RWPE2 (cell line): ENCODE data around the gene PGRMC2.

Source experiments
- ATAC-seq: fragments of 200-7000 bp; cut with Tn5 transposase; 3 replicates; pipeline ENCODE4 v1.9.1; 2021; ENCODE audit warnings: low read depth
- DNase-seq: peaks from one replicate; pipeline ENCODE4 v3.0.0-alpha.2; 2020; ENCODE audit warnings: low spot score
- H3K27ac ChIP-seq: fragments of 450-650 bp; 2 replicates; pipeline ENCODE4 v1.5.1; 2017; ENCODE audit warnings: mild to moderate bottlenecking; ENCODE audit not compliant: poor library complexity, severe bottlenecking
- H3K27me3 ChIP-seq: fragments of 250-450 bp; sonication (Bioruptor Pico); 2 replicates; pipeline ENCODE4 v1.5.1; 2021; ENCODE audit warnings: mild to moderate bottlenecking, moderate library complexity; ENCODE audit not compliant: insufficient read depth, poor library complexity, severe bottlenecking
- H3K36me3 ChIP-seq: fragments of 250-450 bp; sonication (Bioruptor Pico); 2 replicates; pipeline ENCODE4 v1.5.1; 2020; ENCODE audit warnings: low read depth, mild to moderate bottlenecking, moderate library complexity
- H3K4me1 ChIP-seq: fragments of 250-450 bp; sonication (Bioruptor Pico); 2 replicates; pipeline ENCODE4 v1.5.1; 2021; ENCODE audit warnings: mild to moderate bottlenecking, moderate library complexity; ENCODE audit not compliant: insufficient read depth, poor library complexity, severe bottlenecking
- H3K4me3 ChIP-seq: fragments of 250-450 bp; sonication (Bioruptor Pico); 2 replicates; pipeline ENCODE4 v1.5.1; 2021; ENCODE audit warnings: mild to moderate bottlenecking, moderate library complexity; ENCODE audit not compliant: severe bottlenecking
- H3K9me3 ChIP-seq: fragments of 250-450 bp; sonication (Bioruptor Pico); 2 replicates; pipeline ENCODE4 v1.5.1; 2021; ENCODE audit warnings: mild to moderate bottlenecking, moderate library complexity; ENCODE audit not compliant: severe bottlenecking
- TF ChIP-seq, protein P1 (sequence below): fragments of 450-650 bp; IDR thresholded peaks from one replicate; pipeline ENCODE4 v1.5.1; 2017; ENCODE audit warnings: mild to moderate bottlenecking, moderate library complexity; ENCODE audit not compliant: poor library complexity, severe bottlenecking

PGRMC2 gene

DNA sequence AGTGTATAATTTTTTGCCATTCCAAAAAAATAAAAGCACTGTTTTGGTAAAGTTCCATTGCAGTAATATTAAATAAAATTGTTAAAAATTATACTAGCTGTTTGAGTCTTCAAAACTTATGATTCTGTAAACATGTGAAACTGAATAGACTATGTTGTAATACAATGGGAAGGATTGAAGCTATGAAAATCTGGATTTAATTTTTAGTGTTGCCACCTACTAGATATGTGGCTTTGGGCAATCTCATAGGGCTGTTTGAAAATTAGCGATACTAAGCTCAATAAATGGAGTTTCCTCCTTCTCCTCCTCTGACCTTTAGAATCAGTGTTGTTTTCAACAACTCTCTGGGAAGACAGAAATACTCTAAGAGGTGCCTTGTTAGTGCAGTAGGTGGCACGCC is 4.5 kb downstream of the PGRMC2 start:
- Histone ChIP-seq H3K9me3 (no peaks in the 10 kb centered on the region), H3K27ac (no peak overlapping the region), H3K4me3 (no peak overlapping the region), H3K27me3 (no peaks in the 10 kb centered on the region), H3K4me1 (peaks cover 22% of the 10 kb centered on the region), H3K36me3 (peaks cover 41% of the 10 kb centered on the region)
- no peak for ATAC-seq
- no peak for DNase-seq
- TF ChIP-seq, protein P1, sequence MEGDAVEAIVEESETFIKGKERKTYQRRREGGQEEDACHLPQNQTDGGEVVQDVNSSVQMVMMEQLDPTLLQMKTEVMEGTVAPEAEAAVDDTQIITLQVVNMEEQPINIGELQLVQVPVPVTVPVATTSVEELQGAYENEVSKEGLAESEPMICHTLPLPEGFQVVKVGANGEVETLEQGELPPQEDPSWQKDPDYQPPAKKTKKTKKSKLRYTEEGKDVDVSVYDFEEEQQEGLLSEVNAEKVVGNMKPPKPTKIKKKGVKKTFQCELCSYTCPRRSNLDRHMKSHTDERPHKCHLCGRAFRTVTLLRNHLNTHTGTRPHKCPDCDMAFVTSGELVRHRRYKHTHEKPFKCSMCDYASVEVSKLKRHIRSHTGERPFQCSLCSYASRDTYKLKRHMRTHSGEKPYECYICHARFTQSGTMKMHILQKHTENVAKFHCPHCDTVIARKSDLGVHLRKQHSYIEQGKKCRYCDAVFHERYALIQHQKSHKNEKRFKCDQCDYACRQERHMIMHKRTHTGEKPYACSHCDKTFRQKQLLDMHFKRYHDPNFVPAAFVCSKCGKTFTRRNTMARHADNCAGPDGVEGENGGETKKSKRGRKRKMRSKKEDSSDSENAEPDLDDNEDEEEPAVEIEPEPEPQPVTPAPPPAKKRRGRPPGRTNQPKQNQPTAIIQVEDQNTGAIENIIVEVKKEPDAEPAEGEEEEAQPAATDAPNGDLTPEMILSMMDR = no peak

DNA sequence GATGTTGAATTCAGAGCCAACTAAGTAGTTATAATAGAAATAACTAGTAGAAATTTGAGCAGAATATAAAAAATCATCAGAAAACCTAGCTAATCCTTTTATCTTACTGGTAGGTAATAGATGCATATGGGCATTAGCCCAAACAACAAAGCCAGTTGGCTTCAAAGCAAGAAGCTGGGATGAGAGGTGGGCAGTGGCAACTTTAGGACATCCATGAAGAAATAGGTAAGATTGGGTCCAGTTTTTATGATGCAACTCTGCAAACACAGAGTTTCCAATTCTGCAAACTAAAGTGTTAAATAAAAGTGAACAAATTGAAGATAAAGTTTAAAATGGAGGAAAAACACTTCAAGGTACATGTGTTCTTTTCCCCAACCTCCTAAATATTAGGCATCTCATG is 5.1 kb downstream of the PGRMC2 start:
- Histone ChIP-seq H3K36me3 (peaks cover 47% of the 10 kb centered on the region), H3K27me3 (no peaks in the 10 kb centered on the region), H3K9me3 (no peaks in the 10 kb centered on the region), H3K4me1 (peaks cover 24% of the 10 kb centered on the region), H3K27ac (no peak overlapping the region), H3K4me3 (no peak overlapping the region)
- ATAC-seq (no peak), DNase-seq (no peak)
- TF ChIP-seq, protein P1 = no peak

DNA sequence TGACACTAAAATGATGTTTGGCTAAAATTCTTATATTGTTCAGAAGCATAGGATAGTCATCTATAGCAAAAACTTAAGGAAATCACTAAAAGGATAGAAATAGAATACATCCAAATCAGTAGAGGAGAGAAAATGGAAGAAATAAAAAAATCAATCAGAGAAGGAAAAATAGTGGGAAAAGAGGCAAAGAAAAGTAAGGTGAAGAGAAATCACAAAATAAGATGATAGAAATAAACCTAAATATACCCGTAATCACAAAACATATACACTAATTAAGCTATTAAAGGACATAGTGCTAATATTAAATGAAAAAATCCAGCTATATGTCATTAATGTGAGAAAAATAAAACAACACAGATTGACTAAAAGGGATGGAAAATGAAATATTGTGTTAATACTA is 6.3 kb downstream of the PGRMC2 start:
- no peaks in the 10 kb centered on the region for H3K9me3 ChIP-seq
- H3K4me1 ChIP-seq = peaks cover 31% of the 10 kb centered on the region
- no peak overlapping the region for H3K27ac ChIP-seq
- TF ChIP-seq, protein P1 = no peak
- peaks cover 53% of the 10 kb centered on the region for H3K36me3 ChIP-seq
- no peak overlapping the region for H3K4me3 ChIP-seq
- no peak for DNase-seq
- ATAC-seq = no peak
- H3K27me3 ChIP-seq = no peaks in the 10 kb centered on the region

DNA sequence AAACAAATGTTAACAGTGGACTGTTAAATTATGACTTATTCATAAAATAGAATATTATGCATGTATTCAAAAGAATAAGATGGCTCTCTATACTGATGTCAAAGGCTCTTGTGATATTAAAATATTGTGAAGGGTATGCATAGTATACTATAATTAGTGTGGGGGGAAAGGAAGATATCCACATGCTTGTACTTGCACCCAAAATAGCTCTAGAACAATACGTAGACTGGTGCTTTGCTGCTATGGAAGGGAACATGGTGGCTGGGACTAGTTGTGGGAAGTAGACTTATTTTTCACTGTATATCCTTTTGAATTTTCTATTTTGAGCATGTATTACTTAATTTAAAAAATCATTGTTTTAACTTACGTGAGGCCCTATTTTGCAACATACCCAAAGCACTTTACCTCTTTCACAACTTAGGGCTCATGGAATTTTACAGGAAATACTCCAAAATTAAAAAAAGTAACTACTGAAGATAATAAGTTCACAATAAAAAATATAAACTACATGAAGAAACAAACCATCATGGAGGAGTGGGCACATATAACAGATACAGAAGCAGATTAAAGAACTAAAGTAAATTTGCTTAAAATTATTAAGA is 7.9 kb downstream of the PGRMC2 start:
- no peak for ATAC-seq
- Histone ChIP-seq H3K9me3 (no peaks in the 10 kb centered on the region), H3K36me3 (peaks cover 47% of the 10 kb centered on the region), H3K27me3 (no peaks in the 10 kb centered on the region), H3K27ac (no peak overlapping the region), H3K4me3 (no peak overlapping the region), H3K4me1 (peaks cover 35% of the 10 kb centered on the region)
- no peak for DNase-seq
- TF ChIP-seq, protein P1 = no peak

DNA sequence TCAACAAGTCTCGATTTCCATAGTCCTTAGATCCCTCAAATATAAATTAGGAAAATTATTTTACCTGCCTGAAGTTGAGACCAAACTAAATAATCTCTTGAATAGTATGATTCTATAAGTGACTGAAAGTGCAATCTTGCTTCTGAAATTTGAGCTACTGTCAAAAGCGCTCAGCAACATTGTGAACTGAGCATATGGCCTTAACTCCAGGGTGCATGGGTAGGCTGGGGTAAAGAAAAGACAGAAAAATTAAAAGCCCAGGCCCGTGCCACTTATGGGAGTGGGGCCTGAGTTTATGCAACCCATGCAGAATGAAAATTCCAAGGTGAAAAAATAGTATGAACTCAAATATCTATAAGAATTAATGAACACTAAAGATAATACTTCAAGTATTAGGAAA is 9.8 kb downstream of the PGRMC2 start:
- no peak for ATAC-seq

More for the DNA sequence above, 9.8 kb downstream of the PGRMC2 start:
- H3K4me3 ChIP-seq = no peak overlapping the region
- H3K4me1 ChIP-seq = peaks cover 28% of the 10 kb centered on the region
- no peaks in the 10 kb centered on the region for H3K27me3 ChIP-seq
- H3K9me3 ChIP-seq = no peaks in the 10 kb centered on the region
- no peak for DNase-seq
- H3K36me3 ChIP-seq = peaks cover 51% of the 10 kb centered on the region
- H3K27ac ChIP-seq = no peak overlapping the region
- TF ChIP-seq, protein P1 = no peak
